Osteocyte (in vitro differentiated cells): ENCODE measurements around the gene PCDH12. TPM values are rescaled to one million over a fixed set of nuclear protein-coding genes. Genes with fewer than 3 reads are reported as not detected.

Experiments
- DNase-seq: peaks from one replicate; pipeline ENCODE4 v3.0.0; 2021; ENCODE audit warnings: mixed read lengths; ENCODE audit not compliant: unreplicated experiment; ENCODE audit errors: extremely low spot score
- H3K27ac Mint-ChIP-seq: one replicate; pipeline ENCODE4 v1.8.0; 2021; ENCODE audit warnings: mild to moderate bottlenecking, mixed read lengths; ENCODE audit not compliant: unreplicated experiment
- H3K27me3 Mint-ChIP-seq: one replicate; pipeline ENCODE4 v1.8.0; 2021; ENCODE audit warnings: mixed read lengths; ENCODE audit not compliant: unreplicated experiment
- H3K36me3 Mint-ChIP-seq: one replicate; pipeline ENCODE4 v1.8.0; 2021; ENCODE audit warnings: mixed read lengths; ENCODE audit not compliant: unreplicated experiment
- H3K4me1 Mint-ChIP-seq: one replicate; pipeline ENCODE4 v1.8.0; 2021; ENCODE audit warnings: mixed read lengths; ENCODE audit not compliant: unreplicated experiment
- H3K4me3 Mint-ChIP-seq: one replicate; pipeline ENCODE4 v1.8.0; 2021; ENCODE audit warnings: mild to moderate bottlenecking, moderate library complexity, mixed read lengths; ENCODE audit not compliant: unreplicated experiment
- H3K9me3 Mint-ChIP-seq: one replicate; pipeline ENCODE4 v1.8.0; 2021; ENCODE audit warnings: mixed read lengths; ENCODE audit not compliant: unreplicated experiment
- CTCF ChIP-seq: fragments of 200-600 bp; sonication (generic); IDR thresholded peaks from 2 replicates; pipeline ENCODE4 v1.5.0; 2021; ENCODE audit warnings: antibody characterized with exemption, mild to moderate bottlenecking, moderate library complexity
- total RNA-seq: library from RNA; stranded (reverse); gene quantifications from 2 replicates; pipeline ENCODE4 v1.2.1, GENCODE V29; 2021

Gene PCDH12
- total RNA-seq, 1 donor from 2014 or later: not detected

- Mint-ChIP-seq H3K9me3 (no peaks in the 10 kb centered on the region), H3K27me3 (no peaks in the 10 kb centered on the region), H3K27ac (peak overlapping the region; percentile 18), H3K36me3 (peaks cover 35% of the 10 kb centered on the region), H3K4me1 (peaks cover 30% of the 10 kb centered on the region), H3K4me3 (no peak overlapping the region)
- DNase-seq: no peak
- TF ChIP-seq CTCF: no peak
Measured at GRCh38 chr5:141973871-141974595, 16.0 kb upstream of the PCDH12 start.

DNA sequence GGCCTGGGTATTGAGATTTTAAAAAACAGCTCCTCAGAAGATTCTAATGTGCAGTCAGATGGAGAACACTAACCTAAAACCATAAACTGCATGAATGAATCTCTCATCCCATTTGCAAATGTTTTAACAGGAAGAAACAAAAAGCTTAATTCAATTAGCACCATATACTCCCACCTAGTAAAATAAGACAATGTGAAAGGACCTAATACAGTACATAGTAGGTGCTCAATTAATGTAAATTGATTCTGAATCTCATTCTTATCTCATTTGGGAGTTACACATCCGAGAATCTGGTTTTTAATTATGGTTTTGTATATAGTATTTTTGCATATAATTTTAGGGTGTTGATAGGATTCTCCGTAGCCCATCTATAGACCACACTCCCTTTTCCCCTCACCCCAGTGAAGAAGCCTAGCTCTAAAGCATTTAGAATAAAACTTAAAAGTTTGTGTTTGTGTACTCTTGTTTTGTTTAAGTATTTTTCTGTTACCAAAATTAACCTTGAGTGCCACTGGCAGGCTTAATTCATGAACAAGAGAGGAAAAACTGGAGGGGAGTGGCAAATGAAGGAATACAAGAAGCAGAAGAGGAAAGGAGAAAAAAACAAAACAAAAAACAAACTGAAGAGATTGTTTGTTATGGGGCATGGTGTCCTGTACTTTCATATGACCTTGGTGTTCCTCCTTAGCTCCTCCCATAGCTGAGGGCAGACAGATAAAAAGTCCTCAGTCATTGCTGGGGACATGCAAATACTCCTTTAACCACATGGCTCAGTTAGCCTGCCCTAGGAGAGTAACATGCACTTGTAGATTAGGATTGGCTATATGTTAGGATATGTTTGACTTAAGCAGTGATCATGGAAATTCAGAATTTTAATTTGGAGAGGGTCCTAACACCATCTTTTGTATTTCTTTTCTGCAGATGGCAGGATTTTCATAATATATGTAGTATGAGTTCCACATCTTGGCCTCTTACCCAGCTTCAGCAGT is 12.1 kb upstream of the PCDH12 start:
- Mint-ChIP-seq H3K36me3 (peaks cover 18% of the 10 kb centered on the region), H3K9me3 (no peaks in the 10 kb centered on the region), H3K4me3 (peak overlapping the region; percentile 94), H3K4me1 (peaks cover 32% of the 10 kb centered on the region), H3K27me3 (no peaks in the 10 kb centered on the region), H3K27ac (peak overlapping the region; percentile 98)
- no peak for DNase-seq
- TF ChIP-seq CTCF: no peak

GRCh38 chr5:141968914-141969608 is 11.1 kb upstream of the PCDH12 start, which contains the start of gene RNF14:
Gene RNF14, plus strand, starts transcription at chr5:141969105. Its CDS starts 4,484 bp downstream, at chr5:141973589.
- peaks cover 11% of the 10 kb centered on the region for H3K36me3 Mint-ChIP-seq
- H3K9me3 Mint-ChIP-seq: no peaks in the 10 kb centered on the region
- H3K27me3 Mint-ChIP-seq: no peaks in the 10 kb centered on the region
- H3K4me1 Mint-ChIP-seq: peaks cover 31% of the 10 kb centered on the region
- peak; percentile 97 for DNase-seq
- TF ChIP-seq CTCF: peak; percentile 98
- peak within 1 kb of the TSS; percentile 94 for H3K4me3 Mint-ChIP-seq
- H3K27ac Mint-ChIP-seq: peak within 1 kb of the TSS; percentile 98

GRCh38 chr5:141966963-141967333 is 8.9 kb upstream of the PCDH12 start:
- no peaks in the 10 kb centered on the region for H3K27me3 Mint-ChIP-seq
- DNase-seq: no peak
- peaks cover 25% of the 10 kb centered on the region for H3K4me1 Mint-ChIP-seq
- TF ChIP-seq CTCF: no peak
- no peak overlapping the region for H3K27ac Mint-ChIP-seq
- H3K9me3 Mint-ChIP-seq: no peaks in the 10 kb centered on the region
- H3K4me3 Mint-ChIP-seq: no peak overlapping the region
- H3K36me3 Mint-ChIP-seq: peaks cover under 1% of the 10 kb centered on the region
